Effector CD8-positive, alpha-beta T cell (primary cell): ENCODE data around the gene HAO2.

Source experiments
- DNase-seq: peaks from one replicate; lab custom pipeline; 2025; lab: John Stamatoyannopoulos, UW

Gene HAO2

GRCh38 chr1:119380304-119380703 lies 11.7 kb downstream of the HAO2 start:
- no peak for DNase-seq

- no peak for DNase-seq
These were observed 12.5 kb downstream of the HAO2 start for GRCh38 chr1:119380983-119381662.

GRCh38 chr1:119384591-119384990 lies 16.0 kb downstream of the HAO2 start:
- no peak for DNase-seq

- no peak for DNase-seq
These were observed 17.1 kb downstream of the HAO2 start for GRCh38 chr1:119385650-119386049.

- DNase-seq, result no peak
These were observed 19.3 kb downstream of the HAO2 start for GRCh38 chr1:119387858-119388257.

- DNase-seq, result no peak
These were observed 19.9 kb downstream of the HAO2 start for GRCh38 chr1:119388450-119388849.

- no peak for DNase-seq
These were observed 21.9 kb downstream of the HAO2 start for GRCh38 chr1:119390526-119390925.

- DNase-seq, result no peak
These were observed 23.2 kb downstream of the HAO2 start for GRCh38 chr1:119391749-119392148.

GRCh38 chr1:119394085-119394484 lies 25.5 kb downstream of the HAO2 start:
- DNase-seq, result no peak

GRCh38 chr1:119396982-119397381 lies 28.4 kb downstream of the HAO2 start:
- DNase-seq, result no peak

- DNase-seq, result no peak
These were observed 29.4 kb downstream of the HAO2 start for GRCh38 chr1:119397986-119398385.

- DNase-seq, result no peak
These were observed 36.2 kb downstream of the HAO2 start for GRCh38 chr1:119404736-119405135.

- DNase-seq, result no peak
These were observed 41.1 kb downstream of the HAO2 start for GRCh38 chr1:119409731-119410130.

GRCh38 chr1:119410961-119411360 lies 42.4 kb downstream of the HAO2 start:
- DNase-seq, result no peak

GRCh38 chr1:119414950-119415349 lies 46.4 kb downstream of the HAO2 start, which contains the start of gene HSD3B2:
Gene HSD3B2, plus strand, starts transcription at chr1:119415150. Its CDS starts 270 bp downstream, at chr1:119415420.
- no peak for DNase-seq

GRCh38 chr1:119416006-119416640 lies 47.5 kb downstream of the HAO2 start:
- DNase-seq, result no peak

GRCh38 chr1:119419109-119419508 lies 50.5 kb downstream of the HAO2 start:
- DNase-seq, result no peak

GRCh38 chr1:119420638-119421037 lies 52.1 kb downstream of the HAO2 start:
- DNase-seq, result no peak

GRCh38 chr1:119422631-119423030 lies 54.0 kb downstream of the HAO2 start:
- DNase-seq, result no peak

GRCh38 chr1:119428991-119429390 lies 60.4 kb downstream of the HAO2 start:
- DNase-seq, result no peak

- no peak for DNase-seq
These were observed 61.1 kb downstream of the HAO2 start for GRCh38 chr1:119429687-119430086.

- no peak for DNase-seq
These were observed 61.9 kb downstream of the HAO2 start for GRCh38 chr1:119430486-119430885.

GRCh38 chr1:119431836-119432235 lies 63.3 kb downstream of the HAO2 start:
- no peak for DNase-seq

GRCh38 chr1:119435052-119435451 lies 66.5 kb downstream of the HAO2 start:
- DNase-seq, result no peak
